T-helper 1 cell treated with Interleukin-12 subunit alpha and Interleukin-12 subunit beta and Interleukin-4 antibody, amounts not matched to agents 30 ng/mL and 1 ng/mL, for 36 hours (primary cell): ENCODE data around the gene MYRIP. TPM values are rescaled to one million over a fixed set of nuclear protein-coding genes. Genes with fewer than 3 reads are reported as not detected.

ENCODE experiments used
- intact Hi-C: fragments of 100-400 bp; cut with micrococcal nuclease; formaldehyde crosslinking; loops from one replicate; pipeline ENCODE4 v1.15.1; 2024
- total RNA-seq: library from RNA; stranded (reverse); gene quantifications from 2 replicates; pipeline ENCODE4 v1.2.3, GENCODE V29; 2022

MYRIP gene
- total RNA-seq, 1 donor from 2014 or later = not detected

DNA sequence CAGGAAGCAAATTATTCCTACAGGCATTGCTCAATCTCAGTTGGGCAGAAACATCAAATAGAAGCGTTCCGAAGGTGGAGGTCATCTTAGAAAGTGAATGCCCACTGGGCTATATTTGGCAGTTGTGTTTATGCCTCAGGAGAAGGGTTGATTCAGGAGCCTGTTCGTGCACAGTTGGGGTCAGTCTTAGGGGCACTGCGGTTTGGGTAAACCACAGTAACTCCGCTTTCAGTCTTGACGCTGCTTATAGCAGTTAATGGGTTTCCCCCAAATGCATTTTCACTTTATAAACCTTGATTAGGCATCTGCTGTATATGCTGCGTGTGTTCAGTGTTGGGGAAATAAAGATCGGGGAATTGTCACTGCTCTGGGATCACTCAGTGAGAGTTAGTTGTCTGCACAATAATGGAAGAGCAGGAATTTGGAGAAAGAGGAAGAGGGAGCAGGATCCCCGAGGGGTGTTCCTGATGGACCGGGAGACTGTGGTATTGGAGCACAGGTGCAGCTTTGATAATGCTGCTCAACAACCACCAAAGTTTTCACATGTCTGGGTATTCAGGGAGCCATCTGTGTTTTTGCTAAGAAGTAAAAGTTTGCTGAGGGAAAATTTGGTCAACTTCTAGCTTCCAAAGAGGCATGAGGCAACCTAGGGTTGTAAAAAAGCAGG lies 375.8 kb downstream of the MYRIP start:
- intact Hi-C loops = no loop called here

- intact Hi-C loops = no loop called here
These were observed 377.1 kb downstream of the MYRIP start for GRCh38 chr3:40186508-40186907.

DNA sequence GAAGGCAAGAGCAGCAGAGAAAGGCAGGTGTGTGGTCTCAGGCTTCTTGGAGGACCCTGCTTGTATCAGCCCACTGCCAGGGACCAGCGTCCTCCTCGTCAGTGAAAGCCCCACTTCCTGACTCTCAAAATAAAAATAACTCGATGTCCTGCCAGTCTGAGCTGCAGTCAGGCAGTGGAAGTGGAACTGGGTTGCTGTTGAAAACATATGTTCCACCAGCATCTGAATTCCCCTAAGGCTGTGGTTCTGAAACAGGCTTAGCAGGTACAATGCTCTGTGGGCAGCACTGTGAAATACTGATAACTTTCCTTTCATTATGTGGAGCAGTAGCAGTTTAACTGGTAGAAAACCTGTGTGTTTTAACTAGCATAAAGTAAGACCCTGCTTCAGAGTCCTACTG lies 378.5 kb downstream of the MYRIP start:
- intact Hi-C loops = no loop called here

GRCh38 chr3:40189118-40189517 lies 379.7 kb downstream of the MYRIP start:
- intact Hi-C loops = no loop called here

- intact Hi-C loops = loop anchor here (10.0 kb wide), 1 partner anchor 265 kb away; the partner anchor contains the start of gene RPL14
These were observed 380.6 kb downstream of the MYRIP start for GRCh38 chr3:40190056-40190455.

GRCh38 chr3:40191251-40191650 lies 381.8 kb downstream of the MYRIP start:
- intact Hi-C loops = loop anchor here (10.0 kb wide), 1 partner anchor 264 kb away; the partner anchor contains the start of gene RPL14

DNA sequence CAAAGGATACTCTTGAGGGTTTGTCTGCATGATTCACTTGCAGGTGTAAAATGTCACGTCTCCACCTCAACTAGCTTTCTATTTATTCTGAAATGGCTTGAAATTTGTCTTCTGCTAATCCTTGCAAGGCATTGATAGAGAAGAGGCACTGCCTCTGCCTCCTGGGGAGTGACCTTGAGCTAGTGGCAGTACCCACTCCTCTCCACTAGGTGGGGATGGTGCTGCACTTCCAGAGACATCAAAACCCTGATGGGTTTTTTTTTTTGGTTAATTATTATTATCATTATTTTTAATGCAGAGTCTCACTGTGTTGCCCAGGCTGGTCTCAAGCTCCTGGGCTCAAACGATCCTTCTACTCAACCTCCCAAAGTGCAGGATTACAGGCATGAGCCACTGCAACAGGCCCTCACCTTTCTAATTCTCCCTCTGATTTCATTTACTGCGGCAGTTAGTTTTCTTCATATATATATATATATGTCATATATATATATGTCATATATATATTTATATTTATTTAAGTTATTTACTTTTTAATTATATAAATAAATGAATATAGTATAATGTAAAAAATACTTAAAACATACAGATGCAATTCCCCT lies 382.5 kb downstream of the MYRIP start:
- intact Hi-C loops = loop anchor here (1.0 to 10.0 kb wide), 4 partner anchors 117 to 1689 kb away; partner anchors contain the start of genes EIF1B and RPL14

- intact Hi-C loops = loop anchor here (1.0 to 10.0 kb wide), 4 partner anchors 116 to 1688 kb away; partner anchors contain the start of genes EIF1B and RPL14
These were observed 383.2 kb downstream of the MYRIP start for GRCh38 chr3:40192628-40193027.

DNA sequence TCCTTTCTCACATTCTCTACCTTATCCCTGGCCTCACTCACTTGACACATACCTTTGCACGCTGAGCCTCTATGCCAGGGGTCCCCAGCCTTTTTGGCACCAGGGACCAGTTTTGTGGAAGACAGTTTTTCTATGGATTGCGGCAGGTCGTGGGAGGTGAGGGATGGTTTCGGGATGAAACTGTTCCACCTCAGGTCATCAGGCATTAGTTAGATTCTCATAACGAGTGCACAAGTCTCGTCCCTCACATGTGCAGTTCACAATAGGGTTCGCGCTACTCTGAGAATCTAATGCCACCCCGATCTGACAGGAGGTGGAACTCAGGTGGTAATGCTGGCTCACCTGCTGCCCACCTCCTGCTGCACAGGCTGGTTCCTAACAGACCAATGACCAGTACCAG lies 387.6 kb downstream of the MYRIP start:
- intact Hi-C loops = loop anchor here (10.0 kb wide), 1 partner anchor 258 kb away; the partner anchor contains the start of gene RPL14

DNA sequence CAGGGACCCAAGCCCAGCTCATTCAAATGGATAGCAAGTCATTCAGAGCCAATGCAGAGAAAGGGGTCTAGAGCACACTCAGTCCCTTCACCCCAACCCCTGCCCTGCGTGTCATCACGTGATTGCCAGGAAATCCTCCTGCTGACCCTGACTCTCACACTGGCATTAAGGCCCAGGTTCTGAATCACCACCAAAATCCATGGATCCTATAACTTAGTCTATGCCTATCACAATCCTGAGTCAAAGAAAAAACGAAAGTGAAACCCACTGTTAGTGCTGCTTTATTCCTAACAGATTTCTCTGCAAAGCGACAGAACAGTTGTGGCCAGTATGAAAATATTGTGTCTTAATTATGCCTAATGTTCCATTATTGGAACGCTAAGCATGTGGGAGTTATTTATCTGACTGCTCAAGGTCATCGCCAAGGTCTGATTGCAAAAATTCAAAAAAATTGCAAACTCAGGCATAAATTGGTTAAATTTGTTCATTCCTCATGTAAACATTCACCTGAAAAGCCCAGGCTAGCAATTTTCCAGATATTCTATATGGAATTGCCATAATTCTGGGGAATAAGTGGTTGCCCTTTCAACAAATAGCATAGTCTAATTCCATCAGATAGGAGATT lies 391.4 kb downstream of the MYRIP start:
- intact Hi-C loops = loop anchor here (10.0 kb wide), 2 partner anchors 476 to 1004 kb away; no protein-coding TSS in a partner anchor

DNA sequence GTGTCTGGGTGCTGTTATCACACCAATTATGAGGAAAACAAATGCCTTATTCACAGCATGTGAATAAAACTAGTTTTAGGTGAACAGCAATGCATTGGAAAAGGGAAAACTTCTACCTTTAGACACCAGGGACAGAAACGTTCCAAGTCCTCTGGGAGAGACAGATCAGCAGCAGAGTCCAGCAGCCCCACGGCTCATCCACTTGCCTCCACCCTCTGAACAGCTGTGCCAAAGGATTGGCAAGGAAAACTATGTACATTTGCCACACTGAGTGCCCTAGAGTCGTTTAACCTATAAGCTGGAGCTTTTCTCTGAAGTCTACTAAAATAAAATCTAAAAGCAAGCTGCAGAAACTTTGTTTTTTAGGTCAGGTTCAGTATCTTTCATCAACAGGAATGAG lies 392.4 kb downstream of the MYRIP start:
- intact Hi-C loops = loop anchor here (10.0 kb wide), 2 partner anchors 477 to 1003 kb away; no protein-coding TSS in a partner anchor

DNA sequence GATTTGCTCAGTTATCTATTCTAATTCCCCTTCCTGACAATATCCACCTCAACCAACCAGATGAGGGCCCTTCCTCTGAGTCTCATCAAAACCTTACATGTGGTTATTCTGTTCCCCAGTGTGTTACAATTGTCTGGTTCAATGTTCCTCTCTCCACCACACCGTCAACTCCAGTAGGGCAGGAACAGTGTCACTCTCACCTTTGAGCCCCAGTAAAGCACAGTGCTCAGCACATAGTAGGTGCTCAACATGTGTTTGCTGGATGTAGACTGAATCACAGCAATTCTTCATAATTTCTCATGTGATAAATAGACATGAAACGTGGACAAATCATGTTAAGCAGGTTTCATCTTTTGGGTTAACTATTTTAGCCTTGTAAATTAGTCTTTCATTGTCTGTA lies 397.1 kb downstream of the MYRIP start:
- intact Hi-C loops = loop anchor here (10.0 kb wide), 2 partner anchors 482 to 998 kb away; no protein-coding TSS in a partner anchor

DNA sequence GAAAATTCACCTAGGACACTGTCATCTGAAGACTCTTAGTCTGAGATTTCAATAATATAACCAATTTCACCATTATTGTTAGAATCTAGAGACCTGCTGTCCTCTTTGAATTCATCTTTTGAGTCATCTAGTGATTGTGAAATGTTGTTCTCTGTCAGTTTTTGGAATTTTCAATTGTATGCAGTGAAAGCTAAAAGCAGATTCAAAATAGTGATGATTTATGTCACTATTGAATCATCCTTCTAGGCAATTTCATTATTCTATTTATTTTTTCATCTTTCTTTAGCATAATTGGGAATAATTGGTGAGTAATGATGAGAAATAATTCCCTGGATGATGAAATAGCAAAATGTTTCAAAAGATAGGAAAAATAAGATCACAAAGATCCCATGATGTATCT lies 398.4 kb downstream of the MYRIP start:
- intact Hi-C loops = loop anchor here (10.0 kb wide), 2 partner anchors 483 to 997 kb away; no protein-coding TSS in a partner anchor

DNA sequence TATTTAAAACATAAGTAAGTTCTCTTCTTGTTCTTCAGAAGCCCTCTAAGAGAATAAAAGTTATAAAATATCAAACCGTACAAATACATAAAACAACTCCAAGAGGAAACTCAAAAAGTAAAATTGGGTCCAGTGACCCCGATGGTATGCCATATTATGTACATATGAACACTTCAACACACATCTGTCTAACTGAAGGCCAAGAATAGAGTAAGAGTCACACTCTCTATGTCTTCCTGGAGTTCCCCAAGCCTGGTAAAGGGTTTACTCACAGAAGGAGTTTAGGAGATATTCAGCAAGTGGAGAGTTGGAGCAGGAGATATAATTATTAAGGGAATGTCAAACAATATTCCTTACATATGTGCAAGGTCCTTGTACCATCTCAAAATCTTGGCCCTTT lies 398.8 kb downstream of the MYRIP start:
- intact Hi-C loops = loop anchor here (10.0 kb wide), 2 partner anchors 483 to 997 kb away; no protein-coding TSS in a partner anchor

- intact Hi-C loops = no loop called here
These were observed 402.2 kb downstream of the MYRIP start for GRCh38 chr3:40211579-40211978.

DNA sequence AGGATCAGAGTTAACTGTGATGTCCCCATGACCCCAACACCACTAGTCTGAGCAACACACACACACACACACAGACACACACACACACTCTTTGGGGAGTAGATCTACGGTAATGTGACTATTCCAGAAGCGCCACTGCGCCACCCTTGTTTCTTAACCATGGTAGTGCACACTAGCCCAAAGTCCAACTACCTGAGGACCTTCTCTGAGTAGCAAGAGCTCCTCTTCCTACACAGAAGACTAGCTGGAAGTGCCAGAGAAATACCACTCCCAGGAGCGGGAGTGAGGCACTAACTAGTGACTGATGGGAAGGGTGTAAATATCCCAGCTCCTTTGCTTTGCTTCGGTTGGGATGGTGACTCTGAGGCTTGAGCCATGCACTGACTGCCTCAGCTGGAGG lies 404.1 kb downstream of the MYRIP start:
- intact Hi-C loops = no loop called here

DNA sequence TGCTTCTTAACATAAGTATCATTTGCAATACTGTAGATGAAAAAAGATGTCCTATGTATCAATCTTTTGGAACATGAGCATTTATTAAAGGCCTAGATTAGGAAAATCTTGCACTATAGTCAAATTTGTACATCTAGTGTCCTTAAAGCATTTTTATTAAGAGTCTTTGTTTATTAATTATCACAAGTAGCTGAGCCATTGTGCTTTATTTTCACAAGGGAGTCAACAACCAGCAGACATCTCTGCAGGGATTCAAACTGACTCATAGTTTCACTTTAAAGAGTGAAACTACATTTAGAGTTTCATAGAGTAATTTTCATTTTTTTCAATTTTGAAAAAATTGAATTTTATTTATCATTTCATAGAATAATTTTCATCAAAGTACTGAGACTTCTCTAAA lies 405.6 kb downstream of the MYRIP start:
- intact Hi-C loops = no loop called here

- intact Hi-C loops = no loop called here
These were observed 407.1 kb downstream of the MYRIP start for GRCh38 chr3:40216471-40216870.

DNA sequence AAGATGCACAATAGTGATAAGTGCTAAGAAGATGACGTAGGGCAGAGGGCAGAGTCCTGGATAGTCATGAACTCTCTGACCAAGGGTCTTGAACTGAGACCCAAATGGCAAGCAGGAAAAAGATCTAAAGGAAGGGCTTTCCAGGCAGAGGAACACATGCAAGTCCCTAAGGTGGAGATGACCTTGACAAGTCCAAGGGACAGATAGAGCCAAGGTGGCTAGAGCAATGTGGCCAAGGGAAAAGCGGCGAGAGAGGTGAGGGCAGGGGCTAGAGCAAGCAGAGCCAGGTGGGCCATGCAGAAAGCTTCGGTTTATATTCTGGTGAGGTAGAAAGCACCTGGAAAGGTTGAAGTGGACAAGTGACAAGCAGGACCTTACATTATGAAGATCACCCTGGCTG lies 414.4 kb downstream of the MYRIP start:
- intact Hi-C loops = no loop called here

GRCh38 chr3:40224796-40225515 lies 415.5 kb downstream of the MYRIP start:
- intact Hi-C loops = no loop called here

- intact Hi-C loops = no loop called here
These were observed 417.2 kb downstream of the MYRIP start for GRCh38 chr3:40226636-40227035.
